ENCODE results near the gene ZNF436. TPM values are rescaled to one million over a fixed set of nuclear protein-coding genes. Genes with fewer than 3 reads are reported as not detected.
"Not testable (repeated sequence)": the region's sequence is repeated elsewhere in the genome, so short reads cannot be mapped to it uniquely, and the experiment has no call there.

The ZNF436 gene
- total and polyA plus RNA-seq, 2 experiments from 2014 or later, result 9.4 to 16.2 TPM

DNA sequence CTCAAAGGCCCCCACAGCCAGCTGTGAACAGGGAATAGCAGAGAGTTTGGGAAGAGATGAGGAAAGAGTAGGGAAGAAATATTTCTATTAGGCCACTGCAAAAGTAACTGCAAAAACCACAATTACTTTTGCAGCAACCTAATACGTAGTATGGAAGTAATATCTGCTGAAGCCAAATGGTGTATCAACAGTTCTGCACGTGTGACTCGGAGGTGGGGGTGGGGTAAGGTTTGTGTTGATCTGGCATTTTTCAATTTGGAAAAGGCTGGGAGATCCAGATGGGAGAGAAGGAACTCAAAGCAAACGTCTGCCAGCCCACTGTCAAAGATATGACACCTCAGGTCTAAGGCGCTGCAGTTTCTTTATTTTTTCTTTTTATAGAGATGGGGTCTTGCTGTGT, 11.1 kb upstream of the ZNF436 start:
- DNase-seq, result no peak
- Histone ChIP-seq H3K27ac (no peak overlapping the region), H3K9me3 (ENCODE audit: low read depth) (no peaks in the 10 kb centered on the region), H3K4me1 (ENCODE audit: insufficient read depth) (peaks cover 38% of the 10 kb centered on the region), H3K36me3 (ENCODE audit: low read depth) (no peaks in the 10 kb centered on the region), H4K20me1 (ENCODE audit: insufficient read depth) (no peaks in the 10 kb centered on the region), H2AFZ (no peak overlapping the region), H3F3A (ENCODE audit: insufficient read depth) (peaks cover 37% of the 10 kb centered on the region), H3K27me3 (replicated peaks; ENCODE audit: insufficient read depth) (no peaks in the 10 kb centered on the region), H3K4me3 (no peak overlapping the region), H3K9ac (no peak overlapping the region), H3K79me2 (ENCODE audit: insufficient read depth) (no peaks in the 10 kb centered on the region), H3K9me2 (ENCODE audit: insufficient read depth) (no peaks in the 10 kb centered on the region), H3K4me2 (ENCODE audit: unreplicated experiment) (no peak overlapping the region)
- no peak for TF ChIP-seq EZH2 (IDR thresholded peaks at IDR 0.05; ENCODE audit: insufficient read depth, poor library complexity, severe bottlenecking)
- TF ChIP-seq EZH2phosphoT487 (IDR thresholded peaks at IDR 0.05; ENCODE audit: insufficient read depth, low read depth), result no peak
- in situ Hi-C loops (cut with MboI), result no loop called here
- 55 to 67% methylated on average over 4 to 5 of the region's 5 CpGs for WGBS, 2 experiments (ENCODE audit: low coverage in 1 of 2, low lambda C conversion rate in 2 of 2, missing lambda C conversion rate in 2 of 2)

DNA sequence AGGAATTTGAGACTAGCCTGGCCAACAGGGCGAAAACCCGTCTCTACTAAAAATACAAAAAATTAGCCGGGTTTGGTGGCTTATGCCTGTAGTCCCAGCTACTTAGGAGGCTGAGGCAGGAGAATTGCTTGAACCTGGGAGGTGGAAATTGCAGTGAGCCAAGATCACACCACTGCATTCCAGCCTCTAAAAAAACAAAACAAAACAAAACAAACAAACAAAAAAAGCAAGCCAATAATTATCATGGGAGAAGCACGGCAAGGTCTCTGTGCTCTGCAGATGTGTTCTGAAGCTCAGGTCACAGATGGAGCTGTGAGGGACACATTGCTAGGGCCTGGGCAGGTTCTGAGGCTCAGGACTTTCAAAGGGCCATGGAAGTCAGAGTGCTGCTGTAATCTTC, 10.6 kb upstream of the ZNF436 start:
- H3K9ac ChIP-seq; DNase-seq; H3K27ac ChIP-seq; H3K4me3 ChIP-seq; H2AFZ ChIP-seq; H4K20me1 ChIP-seq (ENCODE audit: insufficient read depth); H3K4me2 ChIP-seq (ENCODE audit: unreplicated experiment); in situ Hi-C loops (cut with MboI); H3K79me2 ChIP-seq (ENCODE audit: insufficient read depth); H3K9me2 ChIP-seq (ENCODE audit: insufficient read depth); H3K36me3 ChIP-seq (ENCODE audit: low read depth); H3K27me3 ChIP-seq (replicated peaks; ENCODE audit: insufficient read depth); H3K9me3 ChIP-seq (ENCODE audit: low read depth): not testable (repeated sequence)
- Histone ChIP-seq H3F3A (ENCODE audit: insufficient read depth) (peaks cover 37% of the 10 kb centered on the region), H3K4me1 (ENCODE audit: insufficient read depth) (peaks cover 34% of the 10 kb centered on the region)
- 58 to 64% methylated on average over 4 of the region's 4 CpGs for WGBS, 2 experiments (ENCODE audit: low coverage in 1 of 2, low lambda C conversion rate in 2 of 2, missing lambda C conversion rate in 2 of 2)

DNA sequence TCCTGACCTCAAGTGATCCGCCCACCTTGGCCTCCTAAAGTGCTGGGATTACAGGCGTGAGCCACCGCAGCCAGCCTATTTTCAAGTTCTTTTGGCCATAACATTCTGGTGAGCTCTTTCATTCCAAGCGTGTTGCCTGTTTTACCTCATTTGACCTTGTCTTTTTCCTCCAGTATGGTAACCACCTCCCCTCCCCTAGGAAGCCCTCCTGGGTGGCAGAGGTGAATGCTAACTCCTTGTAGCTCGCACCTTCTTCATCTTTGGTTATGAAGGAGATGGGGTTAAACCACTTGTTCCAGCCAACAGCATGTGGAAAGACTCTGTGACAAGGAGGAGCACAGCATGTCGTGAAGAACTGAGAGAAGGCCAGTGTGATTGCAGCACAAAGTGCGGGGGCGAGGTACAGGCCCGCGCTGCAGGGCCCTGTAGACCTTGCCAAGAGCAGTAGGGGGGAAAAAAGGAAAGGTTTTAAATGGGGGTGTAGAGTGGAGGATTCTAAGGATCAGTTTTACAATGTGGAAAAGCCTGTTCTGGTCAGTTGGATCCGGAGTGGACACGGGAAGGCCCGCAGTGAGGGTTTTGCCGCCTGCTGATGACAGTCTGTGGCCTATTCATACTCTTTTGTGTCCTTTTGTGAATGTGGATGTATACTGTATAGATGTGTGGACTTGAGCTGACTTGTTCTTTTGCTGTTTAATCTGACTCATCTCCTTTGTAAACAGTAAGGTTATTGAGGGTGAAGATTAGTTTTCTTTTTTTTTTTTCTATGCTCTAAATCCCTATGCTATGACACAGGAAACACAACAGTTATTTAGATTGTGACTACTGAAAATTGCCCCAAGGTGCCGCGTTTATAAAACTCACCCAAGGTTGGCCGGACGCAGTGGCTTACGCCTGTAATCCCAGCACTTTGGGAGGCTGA, 7.5 kb upstream of the ZNF436 start:
- WGBS, 2 experiments (ENCODE audit: low coverage in 1 of 2, low lambda C conversion rate in 2 of 2, missing lambda C conversion rate in 2 of 2), result 3 to 5% methylated on average over 19 of the region's 19 CpGs
- Histone ChIP-seq H2AFZ (peak overlapping the region; percentile 52), H3K4me2 (ENCODE audit: unreplicated experiment) (peak overlapping the region; percentile 56), H3K27ac (peak overlapping the region; percentile 92), H3K27me3 (replicated peaks; ENCODE audit: insufficient read depth) (no peaks in the 10 kb centered on the region), H3K4me1 (ENCODE audit: insufficient read depth) (peaks cover 25% of the 10 kb centered on the region), H3K9ac (peak overlapping the region; percentile 74), H3K36me3 (ENCODE audit: low read depth) (no peaks in the 10 kb centered on the region), H3K79me2 (ENCODE audit: insufficient read depth) (peaks cover 9% of the 10 kb centered on the region), H3K4me3 (peak overlapping the region; percentile 9), H3F3A (ENCODE audit: insufficient read depth) (peaks cover 31% of the 10 kb centered on the region), H3K9me3 (ENCODE audit: low read depth) (no peaks in the 10 kb centered on the region), H3K9me2 (ENCODE audit: insufficient read depth) (no peaks in the 10 kb centered on the region), H4K20me1 (ENCODE audit: insufficient read depth) (no peaks in the 10 kb centered on the region)
- in situ Hi-C loops (cut with MboI), result no loop called here
- DNase-seq, result peak; percentile 91
- TF ChIP-seq EZH2 (IDR thresholded peaks at IDR 0.05; ENCODE audit: insufficient read depth, poor library complexity, severe bottlenecking) (no peak), EZH2phosphoT487 (IDR thresholded peaks at IDR 0.05; ENCODE audit: insufficient read depth, low read depth) (no peak)

DNA sequence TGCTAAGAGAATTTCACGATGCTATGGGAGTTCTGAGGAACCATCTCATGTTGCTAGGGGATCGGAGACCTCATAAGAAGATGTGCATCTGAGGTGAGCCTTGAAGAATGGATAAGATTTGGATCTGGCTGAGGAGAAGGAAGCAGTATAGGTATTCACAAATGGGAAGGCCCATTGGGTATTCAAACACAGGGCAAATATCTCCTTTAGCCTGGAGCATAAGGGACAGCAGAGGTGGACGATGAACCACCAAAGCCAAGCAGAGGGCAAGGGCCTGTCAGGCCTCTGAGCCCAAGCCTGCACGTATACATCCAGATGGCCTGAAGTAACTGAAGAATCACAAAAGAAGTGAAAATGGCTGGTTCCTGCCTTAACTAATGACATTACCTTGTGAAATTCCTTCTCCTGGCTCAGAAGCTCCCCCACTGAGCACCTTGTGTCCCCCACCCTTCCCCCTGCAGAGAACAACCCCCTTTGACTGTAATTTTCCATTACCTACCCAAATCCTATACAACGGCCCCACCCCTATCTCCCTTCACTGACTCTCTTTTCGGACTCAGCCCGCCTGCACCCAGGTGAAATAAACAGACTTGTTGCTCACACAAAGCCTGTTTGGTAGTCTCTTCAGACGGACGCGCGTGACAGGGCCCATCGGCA, 4.6 kb upstream of the ZNF436 start:
- H4K20me1 ChIP-seq (ENCODE audit: insufficient read depth); H3K27ac ChIP-seq; H3K27me3 ChIP-seq (replicated peaks; ENCODE audit: insufficient read depth); in situ Hi-C loops (cut with MboI); H2AFZ ChIP-seq; H3K9me3 ChIP-seq (ENCODE audit: low read depth); H3K36me3 ChIP-seq (ENCODE audit: low read depth); H3K4me2 ChIP-seq (ENCODE audit: unreplicated experiment); H3K9ac ChIP-seq; H3K9me2 ChIP-seq (ENCODE audit: insufficient read depth); DNase-seq; H3K4me3 ChIP-seq: not testable (repeated sequence)
- peaks cover 48% of the 10 kb centered on the region for H3F3A ChIP-seq (ENCODE audit: insufficient read depth)
- H3K79me2 ChIP-seq (ENCODE audit: insufficient read depth), result peaks cover 32% of the 10 kb centered on the region
- WGBS, 2 experiments (ENCODE audit: low coverage in 1 of 2, low lambda C conversion rate in 2 of 2, missing lambda C conversion rate in 2 of 2), result 88 to 94% methylated on average over 12 of the region's 12 CpGs
- H3K4me1 ChIP-seq (ENCODE audit: insufficient read depth), result peaks cover 48% of the 10 kb centered on the region
